HEK293 (cell line): ENCODE results near the gene MRGPRG.

Source experiments
- CTCF ChIA-PET: fragments of 350-600 bp; formaldehyde crosslinking; extraction: SDS; loops from one replicate; lab custom pipeline; 2021; ENCODE audit warnings: antibody characterized with exemption; lab: Yijun Ruan, JAX
- POLR2A ChIA-PET: fragments of 300-600 bp; formaldehyde crosslinking; extraction: SDS; loops from one replicate; lab custom pipeline; 2020; ENCODE audit warnings: antibody characterized with exemption, inconsistent platforms; lab: Yijun Ruan, JAX
- H3K27ac ChIP-seq: fragments of 200-500 bp; sonication (Bioruptor generic); 2 replicates; pipeline ENCODE4 v1.5.1; 2014; ENCODE audit warnings: low read depth, low read length, control low read depth, inconsistent platforms; ENCODE audit errors: extremely low read depth
- H3K36me3 ChIP-seq, 2 experiments: fragments of 200-500 bp in 1 of 2; sonication (Bioruptor generic) in 1 of 2; 1 replicate in 1 of 2; 2 replicates in 1 of 2; pipeline ENCODE4 v1.5.1; 2014 to 2017; ENCODE audit warnings: inconsistent platforms in 2 of 2, low read length in 2 of 2; ENCODE audit not compliant: control insufficient read depth in 2 of 2, insufficient read depth in 1 of 2
- H3K4me1 ChIP-seq: fragments of 200-500 bp; sonication (Bioruptor generic); 2 replicates; pipeline ENCODE4 v1.5.1; 2014; ENCODE audit warnings: mild to moderate bottlenecking, low read length, inconsistent platforms; ENCODE audit not compliant: control insufficient read depth, insufficient read depth
- H3K4me3 ChIP-seq: 2 replicates; pipeline ENCODE4 v1.5.1; 2011; ENCODE audit warnings: low read depth, mild to moderate bottlenecking, control low read depth, low read length, moderate library complexity
- H3K9me3 ChIP-seq: fragments of 200-500 bp; sonication (Bioruptor generic); 2 replicates; pipeline ENCODE4 v1.5.1; 2014; ENCODE audit warnings: low read depth, low read length, inconsistent platforms; ENCODE audit not compliant: control insufficient read depth, insufficient read depth
- IKZF3 ChIP-seq: fragments of 450-650 bp; IDR thresholded peaks from 2 replicates; pipeline ENCODE4 v1.5.0; 2018; ENCODE audit warnings: missing biosample characterization, mild to moderate bottlenecking, missing genetic modification characterization, moderate library complexity
- PATZ1 ChIP-seq: fragments of 450-650 bp; formaldehyde crosslinking; IDR thresholded peaks from 2 replicates; pipeline ENCODE4 v1.5.1; 2016; ENCODE audit warnings: missing biosample characterization, missing genetic modification characterization
- PRDM1 ChIP-seq: fragments of 450-650 bp; formaldehyde crosslinking; IDR thresholded peaks from 2 replicates; pipeline ENCODE4; 2016; ENCODE audit warnings: missing biosample characterization, missing genetic modification characterization
- PRDM6 ChIP-seq: fragments of 450-650 bp; formaldehyde crosslinking; IDR thresholded peaks from 2 replicates; pipeline ENCODE4 v1.5.1; 2017; ENCODE audit warnings: missing biosample characterization, missing genetic modification characterization
- YY2 ChIP-seq: fragments of 450-650 bp; formaldehyde crosslinking; IDR thresholded peaks from 2 replicates; pipeline ENCODE4 v1.5.1; 2016; ENCODE audit warnings: missing biosample characterization, missing genetic modification characterization
- ZBTB21 ChIP-seq: fragments of 450-650 bp; formaldehyde crosslinking; IDR thresholded peaks from 2 replicates; pipeline ENCODE4 v1.5.1; 2017; ENCODE audit warnings: missing biosample characterization, missing genetic modification characterization
- ZBTB26 ChIP-seq: fragments of 450-650 bp; formaldehyde crosslinking; optimal IDR thresholded peaks from 2 replicates; pipeline ENCODE3; 2016; ENCODE audit warnings: missing biosample characterization, mild to moderate bottlenecking, missing genetic modification characterization
- ZFHX2 ChIP-seq: fragments of 450-650 bp; formaldehyde crosslinking; conservative IDR thresholded peaks from 2 replicates; pipeline ENCODE4 v1.5.1; 2016; ENCODE audit warnings: missing biosample characterization, missing genetic modification characterization
- ZNF174 ChIP-seq: fragments of 450-650 bp; formaldehyde crosslinking; IDR thresholded peaks from 2 replicates; pipeline ENCODE4 v1.5.0; 2017; ENCODE audit warnings: missing biosample characterization, mild to moderate bottlenecking, missing genetic modification characterization
- ZNF202 ChIP-seq: fragments of 450-650 bp; formaldehyde crosslinking; IDR thresholded peaks from 2 replicates; pipeline ENCODE4 v1.5.1; 2016; ENCODE audit warnings: missing biosample characterization, missing genetic modification characterization, borderline replicate concordance
- ZNF23 ChIP-seq: fragments of 450-650 bp; formaldehyde crosslinking; IDR thresholded peaks from 2 replicates; pipeline ENCODE4 v1.5.1; 2016; ENCODE audit warnings: missing biosample characterization, missing genetic modification characterization, borderline replicate concordance
- ZNF292 ChIP-seq: fragments of 450-650 bp; formaldehyde crosslinking; IDR thresholded peaks from 2 replicates; pipeline ENCODE4 v1.5.1; 2016; ENCODE audit warnings: low read depth, missing biosample characterization, missing genetic modification characterization, borderline replicate concordance
- ZNF521 ChIP-seq: fragments of 450-650 bp; formaldehyde crosslinking; IDR thresholded peaks from 2 replicates; pipeline ENCODE4 v1.5.1; 2017; ENCODE audit warnings: missing biosample characterization, mild to moderate bottlenecking, missing genetic modification characterization
- ZNF529 ChIP-seq: fragments of 450-650 bp; formaldehyde crosslinking; IDR thresholded peaks from 2 replicates; pipeline ENCODE4 v1.5.1; 2017; ENCODE audit warnings: missing genetic modification characterization, missing biosample characterization; ENCODE audit not compliant: insufficient replicate concordance
- ZNF544 ChIP-seq: fragments of 450-650 bp; formaldehyde crosslinking; IDR thresholded peaks from 2 replicates; pipeline ENCODE4 v1.5.0; 2017; ENCODE audit warnings: missing biosample characterization, missing genetic modification characterization
- ZNF558 ChIP-seq: fragments of 450-650 bp; formaldehyde crosslinking; IDR thresholded peaks from 2 replicates; pipeline ENCODE4 v1.5.1; 2016; ENCODE audit warnings: missing biosample characterization, missing genetic modification characterization
- ZNF560 ChIP-seq: fragments of 450-650 bp; formaldehyde crosslinking; IDR thresholded peaks from 2 replicates; pipeline ENCODE4 v1.5.1; 2017; ENCODE audit warnings: missing biosample characterization, missing genetic modification characterization, borderline replicate concordance
- ZNF600 ChIP-seq: fragments of 450-650 bp; formaldehyde crosslinking; IDR thresholded peaks from 2 replicates; pipeline ENCODE4 v1.5.1; 2016; ENCODE audit warnings: missing biosample characterization, missing genetic modification characterization
- ZNF677 ChIP-seq: fragments of 450-650 bp; IDR thresholded peaks from 2 replicates; pipeline ENCODE4 v1.5.0; 2018; ENCODE audit warnings: missing biosample characterization, mild to moderate bottlenecking, missing genetic modification characterization, moderate library complexity
- ZNF707 ChIP-seq: fragments of 450-650 bp; formaldehyde crosslinking; IDR thresholded peaks from 2 replicates; pipeline ENCODE4 v1.5.1; 2016; ENCODE audit warnings: missing biosample characterization, missing genetic modification characterization
- ZNF830 ChIP-seq: fragments of 450-650 bp; IDR thresholded peaks from 2 replicates; pipeline ENCODE4 v1.5.0; 2018; ENCODE audit warnings: missing biosample characterization, missing genetic modification characterization, low read depth, mild to moderate bottlenecking, moderate library complexity
- ZSCAN16 ChIP-seq: fragments of 450-650 bp; formaldehyde crosslinking; IDR thresholded peaks from 2 replicates; pipeline ENCODE4 v1.5.1; 2016; ENCODE audit warnings: missing biosample characterization, missing genetic modification characterization

Gene MRGPRG

GRCh38 chr11:3214420-3214699, 4.3 kb downstream of the MRGPRG start:
- CTCF ChIA-PET: interaction anchor here (0.6 to 2.2 kb wide), 5 partner anchors 103 to 301 kb away, joined by 3 to 7 read pairs (median 4); no protein-coding TSS in a partner anchor
- H3K36me3 ChIP-seq: no peaks in the 10 kb centered on the region
- H3K27ac ChIP-seq: no peak overlapping the region
- POLR2A ChIA-PET: interaction anchor here (0.6 kb wide), 1 partner anchor 838 kb away, joined by 3 read pairs; no protein-coding TSS in a partner anchor
- H3K4me3 ChIP-seq: no peak overlapping the region
- no peaks in the 10 kb centered on the region for H3K9me3 ChIP-seq
- H3K4me1 ChIP-seq: no peaks in the 10 kb centered on the region
- TF ChIP-seq PRDM6 (tag by site-specific recombination) (no peak), ZNF202 (tag by site-specific recombination) (no peak), ZNF174 (tag by site-specific recombination) (no peak), ZNF521 (tag by site-specific recombination) (no peak), ZNF558 (tag by site-specific recombination) (no peak), ZNF830 (tag by site-specific recombination) (no peak), IKZF3 (tag by site-specific recombination) (no peak), PATZ1 (tag by site-specific recombination) (no peak), ZFHX2 (tag by site-specific recombination) (no peak), ZNF677 (tag by site-specific recombination) (no peak), ZNF292 (tag by site-specific recombination) (no peak), ZBTB26 (tag by site-specific recombination) (no peak), ZNF529 (tag by site-specific recombination) (no peak), ZNF707 (no peak), YY2 (tag by site-specific recombination) (no peak), ZNF600 (no peak)

GRCh38 chr11:3213659-3214419, 4.8 kb downstream of the MRGPRG start:
- H3K4me3 ChIP-seq: no peak overlapping the region
- POLR2A ChIA-PET: no interaction called here

More at GRCh38 chr11:3213659-3214419, 4.8 kb downstream of the MRGPRG start:
- Histone ChIP-seq H3K36me3 (no peaks in the 10 kb centered on the region), H3K9me3 (no peaks in the 10 kb centered on the region), H3K27ac (no peak overlapping the region), H3K4me1 (no peaks in the 10 kb centered on the region)
- no peak for TF ChIP-seq ZNF677 (tag by site-specific recombination)
- TF ChIP-seq PRDM1 (tag by site-specific recombination): no peak
- TF ChIP-seq ZNF23: no peak
- TF ChIP-seq ZNF544: no peak
- TF ChIP-seq ZNF560: no peak
- TF ChIP-seq ZBTB21 (tag by site-specific recombination): no peak
- no peak for TF ChIP-seq ZSCAN16
- CTCF ChIA-PET: interaction anchor here (0.6 to 1.1 kb wide), 2 partner anchors 102 to 142 kb away, joined by 4 to 5 read pairs; no protein-coding TSS in a partner anchor
